SJCRH30 (cell line): ENCODE data around the gene ERBB4. TPM values are rescaled to one million over a fixed set of nuclear protein-coding genes. Genes with fewer than 3 reads are reported as not detected.

Experiments
- DNase-seq, 2 experiments: peaks; one replicate each; pipeline ENCODE4 v3.0.0-alpha.2; 2015 to 2020
- H3K27ac ChIP-seq: fragments of 250-450 bp; sonication (Bioruptor Pico); 2 replicates; pipeline ENCODE4 v1.5.1; 2020; ENCODE audit warnings: mild to moderate bottlenecking, moderate library complexity
- H3K27me3 ChIP-seq: fragments of 250-450 bp; sonication (Bioruptor Pico); 2 replicates; pipeline ENCODE4 v1.5.1; 2020; ENCODE audit warnings: mild to moderate bottlenecking, moderate library complexity
- H3K36me3 ChIP-seq: fragments of 250-450 bp; sonication (Bioruptor Pico); 2 replicates; pipeline ENCODE4 v1.5.1; 2020; ENCODE audit warnings: mild to moderate bottlenecking, moderate library complexity
- H3K4me1 ChIP-seq: fragments of 250-450 bp; sonication (Bioruptor Pico); 2 replicates; pipeline ENCODE4 v1.5.1; 2020; ENCODE audit warnings: mild to moderate bottlenecking, moderate library complexity
- H3K4me3 ChIP-seq: fragments of 250-450 bp; sonication (Bioruptor Pico); 2 replicates; pipeline ENCODE4 v1.5.1; 2020; ENCODE audit warnings: mild to moderate bottlenecking, moderate library complexity
- H3K9me3 ChIP-seq: fragments of 250-450 bp; sonication (Bioruptor Pico); replicated peaks from 2 replicates; pipeline ENCODE4 v1.5.1; 2020; ENCODE audit warnings: mild to moderate bottlenecking, moderate library complexity
- total RNA-seq: library from RNA; depleted of rRNA; stranded (reverse); fragments of >200 nt; shearing (Covaris generic); gene quantifications from 2 replicates; pipeline ENCODE4 v1.2.3, GENCODE V29; 2014

Gene ERBB4
- total RNA-seq, 1 experiment from 2014 or later = 3.0 TPM

- no peak overlapping the region for H3K27ac ChIP-seq
- H3K27me3 ChIP-seq = no peaks in the 10 kb centered on the region
- H3K4me3 ChIP-seq = no peak overlapping the region
- no peak for DNase-seq
- no peaks in the 10 kb centered on the region for H3K36me3 ChIP-seq
- H3K4me1 ChIP-seq = no peaks in the 10 kb centered on the region
- H3K9me3 ChIP-seq = no peaks in the 10 kb centered on the region
These were observed 599.4 kb downstream of the ERBB4 start for GRCh38 chr2:211939177-211939576.

- Histone ChIP-seq H3K4me3 (no peak overlapping the region), H3K27me3 (no peaks in the 10 kb centered on the region), H3K9me3 (no peaks in the 10 kb centered on the region), H3K4me1 (no peaks in the 10 kb centered on the region), H3K27ac (no peak overlapping the region), H3K36me3 (no peaks in the 10 kb centered on the region)
- no peak for DNase-seq
These were observed 603.8 kb downstream of the ERBB4 start for GRCh38 chr2:211934811-211935210.

GRCh38 chr2:211931314-211931713 is 607.3 kb downstream of the ERBB4 start:
- Histone ChIP-seq H3K4me3 (no peak overlapping the region), H3K27ac (no peak overlapping the region), H3K9me3 (no peaks in the 10 kb centered on the region), H3K4me1 (peaks cover 4% of the 10 kb centered on the region; the same call in 1 of the 2 replicates), H3K27me3 (no peaks in the 10 kb centered on the region), H3K36me3 (no peaks in the 10 kb centered on the region)
- DNase-seq = no peak

- Histone ChIP-seq H3K4me3 (no peak overlapping the region), H3K36me3 (no peaks in the 10 kb centered on the region), H3K27ac (no peak overlapping the region), H3K9me3 (no peaks in the 10 kb centered on the region), H3K27me3 (no peaks in the 10 kb centered on the region), H3K4me1 (peaks cover 4% of the 10 kb centered on the region; the same call in 1 of the 2 replicates)
- DNase-seq = no peak
These were observed 608.3 kb downstream of the ERBB4 start for GRCh38 chr2:211930331-211930730.

- peaks cover 4% of the 10 kb centered on the region; the same call in 1 of the 2 replicates for H3K4me1 ChIP-seq
- H3K27ac ChIP-seq = no peak overlapping the region; the same call in 1 of the 2 replicates
- no peak overlapping the region for H3K4me3 ChIP-seq
- DNase-seq = peak; percentile 64 to 84
- no peaks in the 10 kb centered on the region for H3K36me3 ChIP-seq
- H3K9me3 ChIP-seq = no peaks in the 10 kb centered on the region
- H3K27me3 ChIP-seq = no peaks in the 10 kb centered on the region
These were observed 610.4 kb downstream of the ERBB4 start for GRCh38 chr2:211928201-211928600.

GRCh38 chr2:211923019-211923418 is 615.6 kb downstream of the ERBB4 start:
- Histone ChIP-seq H3K4me3 (no peak overlapping the region), H3K27ac (no peak overlapping the region), H3K36me3 (no peaks in the 10 kb centered on the region), H3K4me1 (no peaks in the 10 kb centered on the region; the same call in 1 of the 2 replicates), H3K27me3 (no peaks in the 10 kb centered on the region), H3K9me3 (no peaks in the 10 kb centered on the region)
- DNase-seq = no peak

- DNase-seq = no peak
- no peak overlapping the region for H3K27ac ChIP-seq
- H3K27me3 ChIP-seq = no peaks in the 10 kb centered on the region
- no peaks in the 10 kb centered on the region for H3K9me3 ChIP-seq
- no peaks in the 10 kb centered on the region for H3K4me1 ChIP-seq
- H3K4me3 ChIP-seq = no peak overlapping the region
- no peaks in the 10 kb centered on the region for H3K36me3 ChIP-seq
These were observed 634.6 kb downstream of the ERBB4 start for GRCh38 chr2:211903961-211904360.

GRCh38 chr2:211901226-211901846 is 637.3 kb downstream of the ERBB4 start:
- DNase-seq = no peak
- no peaks in the 10 kb centered on the region for H3K9me3 ChIP-seq
- H3K4me1 ChIP-seq = no peaks in the 10 kb centered on the region
- H3K27ac ChIP-seq = no peak overlapping the region
- no peak overlapping the region for H3K4me3 ChIP-seq
- no peaks in the 10 kb centered on the region for H3K27me3 ChIP-seq
- H3K36me3 ChIP-seq = no peaks in the 10 kb centered on the region

- no peaks in the 10 kb centered on the region for H3K27me3 ChIP-seq
- no peak overlapping the region for H3K27ac ChIP-seq
- no peak for DNase-seq
These were observed 638.1 kb downstream of the ERBB4 start for GRCh38 chr2:211900518-211900917.

GRCh38 chr2:211900000-211900399 is 638.6 kb downstream of the ERBB4 start:
- H3K4me1 ChIP-seq = no peaks in the 10 kb centered on the region
- H3K4me3 ChIP-seq = no peak overlapping the region
- no peaks in the 10 kb centered on the region for H3K9me3 ChIP-seq
- H3K36me3 ChIP-seq = no peaks in the 10 kb centered on the region
- peak; percentile 3 to 38 for DNase-seq
- H3K27ac ChIP-seq = no peak overlapping the region
- no peaks in the 10 kb centered on the region for H3K27me3 ChIP-seq

More at GRCh38 chr2:211900518-211900917, 638.1 kb downstream of the ERBB4 start:
- Histone ChIP-seq H3K9me3 (no peaks in the 10 kb centered on the region), H3K4me3 (no peak overlapping the region), H3K36me3 (no peaks in the 10 kb centered on the region), H3K4me1 (no peaks in the 10 kb centered on the region)

GRCh38 chr2:211898702-211899101 is 639.9 kb downstream of the ERBB4 start:
- no peaks in the 10 kb centered on the region for H3K9me3 ChIP-seq
- H3K36me3 ChIP-seq = no peaks in the 10 kb centered on the region
- H3K4me3 ChIP-seq = no peak overlapping the region
- DNase-seq = no peak
- no peak overlapping the region for H3K27ac ChIP-seq
- no peaks in the 10 kb centered on the region for H3K4me1 ChIP-seq
- no peaks in the 10 kb centered on the region for H3K27me3 ChIP-seq

- Histone ChIP-seq H3K36me3 (no peaks in the 10 kb centered on the region), H3K27me3 (no peaks in the 10 kb centered on the region), H3K4me3 (no peak overlapping the region), H3K9me3 (no peaks in the 10 kb centered on the region), H3K4me1 (no peaks in the 10 kb centered on the region), H3K27ac (no peak overlapping the region)
- no peak for DNase-seq
These were observed 657.2 kb downstream of the ERBB4 start for GRCh38 chr2:211881449-211881848.

GRCh38 chr2:211879323-211879722 is 659.3 kb downstream of the ERBB4 start:
- H3K27me3 ChIP-seq = no peaks in the 10 kb centered on the region
- no peak overlapping the region for H3K4me3 ChIP-seq
- DNase-seq = peak in 1 of 2 experiments; percentile 14
- no peaks in the 10 kb centered on the region for H3K4me1 ChIP-seq
- H3K36me3 ChIP-seq = no peaks in the 10 kb centered on the region
- H3K27ac ChIP-seq = no peak overlapping the region
- H3K9me3 ChIP-seq = no peaks in the 10 kb centered on the region

GRCh38 chr2:211877061-211877460 is 661.5 kb downstream of the ERBB4 start:
- no peaks in the 10 kb centered on the region for H3K4me1 ChIP-seq
- no peaks in the 10 kb centered on the region for H3K36me3 ChIP-seq
- H3K27ac ChIP-seq = no peak overlapping the region
- no peaks in the 10 kb centered on the region for H3K27me3 ChIP-seq
- no peak overlapping the region for H3K4me3 ChIP-seq
- no peaks in the 10 kb centered on the region for H3K9me3 ChIP-seq
- DNase-seq = no peak

GRCh38 chr2:211875488-211875887 is 663.1 kb downstream of the ERBB4 start:
- no peak for DNase-seq

GRCh38 chr2:211868996-211869533 is 669.5 kb downstream of the ERBB4 start:
- no peak overlapping the region for H3K27ac ChIP-seq
- H3K36me3 ChIP-seq = no peaks in the 10 kb centered on the region
- H3K4me3 ChIP-seq = no peak overlapping the region
- DNase-seq = no peak
- H3K9me3 ChIP-seq = no peaks in the 10 kb centered on the region
- peaks cover 20% of the 10 kb centered on the region for H3K4me1 ChIP-seq
- H3K27me3 ChIP-seq = no peaks in the 10 kb centered on the region

More at GRCh38 chr2:211875488-211875887, 663.1 kb downstream of the ERBB4 start:
- H3K27me3 ChIP-seq = no peaks in the 10 kb centered on the region
- no peaks in the 10 kb centered on the region for H3K36me3 ChIP-seq
- H3K4me3 ChIP-seq = no peak overlapping the region
- H3K4me1 ChIP-seq = no peaks in the 10 kb centered on the region
- H3K27ac ChIP-seq = no peak overlapping the region
- no peaks in the 10 kb centered on the region for H3K9me3 ChIP-seq
